ENCODE results near the gene CES4A.

Gene CES4A

GRCh38 chr16:67021321-67021720 is 32.9 kb downstream of the CES4A start:
- H3K4me3 ChIP-seq (replicated peaks; ENCODE audit: low read depth, low read length): no peak overlapping the region
- no peak for TF ChIP-seq CTCF (IDR thresholded peaks at IDR 0.05; ENCODE audit: low read length, missing control alignments)
- DNase-seq (ENCODE audit: low read depth): no peak

GRCh38 chr16:67022531-67023214 is 34.3 kb downstream of the CES4A start:
- H3K4me3 ChIP-seq (replicated peaks; ENCODE audit: low read depth, low read length): no peak overlapping the region
- TF ChIP-seq CTCF (IDR thresholded peaks at IDR 0.05; ENCODE audit: low read length, missing control alignments): no peak
- DNase-seq (ENCODE audit: low read depth): peak; percentile 22

- no peak for TF ChIP-seq CTCF (IDR thresholded peaks at IDR 0.05; ENCODE audit: low read length, missing control alignments)
- no peak for DNase-seq (ENCODE audit: low read depth)
- H3K4me3 ChIP-seq (replicated peaks; ENCODE audit: low read depth, low read length): no peak overlapping the region
These were observed 35.3 kb downstream of the CES4A start for GRCh38 chr16:67023689-67024088.

GRCh38 chr16:67024384-67025209 is 36.2 kb downstream of the CES4A start:
- no peak for DNase-seq (ENCODE audit: low read depth)
- TF ChIP-seq CTCF (IDR thresholded peaks at IDR 0.05; ENCODE audit: low read length, missing control alignments): no peak
- H3K4me3 ChIP-seq (replicated peaks; ENCODE audit: low read depth, low read length): no peak overlapping the region

- no peak for DNase-seq (ENCODE audit: low read depth)
- TF ChIP-seq CTCF (IDR thresholded peaks at IDR 0.05; ENCODE audit: low read length, missing control alignments): no peak
- no peak overlapping the region for H3K4me3 ChIP-seq (replicated peaks; ENCODE audit: low read depth, low read length)
These were observed 36.8 kb downstream of the CES4A start for GRCh38 chr16:67025210-67025550.

- no peak for DNase-seq (ENCODE audit: low read depth)
- TF ChIP-seq CTCF (IDR thresholded peaks at IDR 0.05; ENCODE audit: low read length, missing control alignments): no peak
- no peak overlapping the region for H3K4me3 ChIP-seq (replicated peaks; ENCODE audit: low read depth, low read length)
These were observed 38.2 kb downstream of the CES4A start for GRCh38 chr16:67026570-67026969.

All from fibroblast of pulmonary artery (primary cell).